Liver (tissue), 9 donors: ENCODE measurements around the gene CACNB4. TPM values are rescaled to one million over a fixed set of nuclear protein-coding genes. Genes with fewer than 3 reads are reported as not detected.
"Not testable (repeated sequence)": the region's sequence is repeated elsewhere in the genome, so short reads cannot be mapped to it uniquely, and the experiment has no call there.

Experiments
- DNase-seq: peaks from one replicate; pipeline ENCODE4 v3.0.0-alpha.2; 2017; ENCODE audit warnings: low spot score
- H3K27ac ChIP-seq, 2 donors: one replicate each; pipeline ENCODE4 v1.7.0; 2013; ENCODE audit warnings: inconsistent platforms in 2 of 2, low read length in 2 of 2, control low read depth in 1 of 2, low read depth in 1 of 2, mild to moderate bottlenecking in 1 of 2
- H3K27me3 ChIP-seq, 4 donors: one replicate each; pipeline versions ENCODE4 v1.6.1 to v1.7.0; 2013; ENCODE audit warnings: low read length in 3 of 4, inconsistent platforms in 1 of 4, mild to moderate bottlenecking in 1 of 4, moderate library complexity in 1 of 4; ENCODE audit not compliant: control insufficient read depth in 4 of 4, insufficient read depth in 4 of 4
- H3K36me3 ChIP-seq, 4 donors: one replicate each; pipeline versions ENCODE4 v1.6.1 to v1.7.0; 2013; ENCODE audit warnings: low read length in 3 of 4, mild to moderate bottlenecking in 3 of 4, low read depth in 1 of 4, moderate library complexity in 1 of 4; ENCODE audit not compliant: control insufficient read depth in 4 of 4, insufficient read depth in 3 of 4
- H3K4me1 ChIP-seq, 4 donors: one replicate each; pipeline versions ENCODE4 v1.6.1 to v1.7.0; 2013; ENCODE audit warnings: low read length in 3 of 4, mild to moderate bottlenecking in 3 of 4, moderate library complexity in 1 of 4; ENCODE audit not compliant: control insufficient read depth in 4 of 4, insufficient read depth in 4 of 4
- H3K4me3 ChIP-seq, 3 donors: one replicate each; pipeline versions ENCODE4 v1.6.1 to v1.7.0; 2013; ENCODE audit warnings: low read length in 3 of 3, control low read depth in 1 of 3, low read depth in 1 of 3, mild to moderate bottlenecking in 1 of 3
- H3K9ac ChIP-seq, 2 donors: one replicate each; pipeline ENCODE4 v1.7.0; 2013; ENCODE audit warnings: low read length in 2 of 2, mild to moderate bottlenecking in 2 of 2, moderate library complexity in 2 of 2, control low read depth in 1 of 2, low read depth in 1 of 2
- H3K9me3 ChIP-seq, 4 donors: one replicate each; pipeline versions ENCODE4 v1.6.1 to v1.7.0; 2013; ENCODE audit warnings: low read length in 3 of 4; ENCODE audit not compliant: control insufficient read depth in 4 of 4
- ATF3 ChIP-seq: IDR thresholded peaks from 2 replicates; pipeline ENCODE4 v1.6.1; 2016; ENCODE audit warnings: antibody characterized with exemption
- CTCF ChIP-seq: fragments of 150-350 bp; IDR thresholded peaks from 2 replicates; pipeline ENCODE4 v1.5.1; 2017; ENCODE audit warnings: improper control_type of control experiment, low read depth, low read length; ENCODE audit not compliant: missing input control
- EGR1 ChIP-seq, 2 donors: IDR thresholded peaks; 2 replicates each; pipeline ENCODE4 v1.6.1; 2016 to 2018; ENCODE audit warnings: antibody characterized with exemption in 2 of 2, low read depth in 2 of 2
- FOXA1 ChIP-seq: IDR thresholded peaks from 2 replicates; pipeline ENCODE4 v1.6.1; 2016; ENCODE audit warnings: antibody characterized with exemption
- FOXA2 ChIP-seq: IDR thresholded peaks from 2 replicates; pipeline ENCODE4 v1.6.1; 2016; ENCODE audit warnings: antibody characterized with exemption
- GABPA ChIP-seq, 2 donors: IDR thresholded peaks in 1 of 2; conservative IDR thresholded peaks in 1 of 2; 2 replicates each; pipeline ENCODE4 v1.6.1; 2016; ENCODE audit warnings: antibody characterized with exemption in 2 of 2, mild to moderate bottlenecking in 1 of 2, moderate library complexity in 1 of 2
- HNF4A ChIP-seq, 2 donors: conservative IDR thresholded peaks; 2 replicates each; pipeline ENCODE4 v1.6.1; 2016; ENCODE audit warnings: antibody characterized with exemption in 2 of 2, mild to moderate bottlenecking in 2 of 2
- HNF4G ChIP-seq: IDR thresholded peaks from 2 replicates; pipeline ENCODE4 v1.6.1; 2016; ENCODE audit warnings: antibody characterized with exemption
- MAX ChIP-seq: IDR thresholded peaks from 2 replicates; pipeline ENCODE4 v1.6.1; 2016; ENCODE audit warnings: antibody characterized with exemption
- RAD21 ChIP-seq, 2 donors: IDR thresholded peaks; 2 replicates each; pipeline ENCODE4 v1.6.1; 2016; ENCODE audit warnings: antibody characterized with exemption in 2 of 2, mild to moderate bottlenecking in 2 of 2
- REST ChIP-seq: IDR thresholded peaks from 2 replicates; pipeline ENCODE4 v1.6.1; 2016; ENCODE audit warnings: antibody characterized with exemption, mild to moderate bottlenecking
- RXRA ChIP-seq, 2 donors: IDR thresholded peaks; 2 replicates each; pipeline ENCODE4 v1.6.1; 2017 to 2018; ENCODE audit warnings: antibody characterized with exemption in 2 of 2, mild to moderate bottlenecking in 1 of 2
- TAF1 ChIP-seq: conservative IDR thresholded peaks from 2 replicates; pipeline ENCODE4 v1.6.1; 2016; ENCODE audit warnings: antibody characterized with exemption, mild to moderate bottlenecking
- YY1 ChIP-seq: IDR thresholded peaks from 2 replicates; pipeline ENCODE4 v1.6.1; 2016; ENCODE audit warnings: antibody characterized with exemption, mild to moderate bottlenecking
- ZBTB33 ChIP-seq: IDR thresholded peaks from 2 replicates; pipeline ENCODE4 v1.6.1; 2016; ENCODE audit warnings: antibody characterized with exemption
- WGBS: extraction: QIAGEN DNeasy Blood & Tissue Kit; methylation state at CpG from one replicate; pipeline ENCODE4 v1.1.7; 2013; 5-methylcytosine and 5-hydroxymethylcytosine counted together
- polyA plus RNA-seq, 2 donors: library from polyadenylated mRNA; stranded (reverse) in 1 of 2; unstranded in 1 of 2; fragments of 200-250 nt in 1 of 2; fragments of >200 nt in 1 of 2; fragmentation: Nextera tagmentation in 1 of 2; extraction: Ambion mirVana in 1 of 2; gene quantifications; one replicate each; pipeline versions ENCODE4 v1.2.1 to v1.2.3, GENCODE V29; 2013 to 2015
- total RNA-seq, 2 donors: library from RNA; depleted of rRNA; stranded (reverse); fragments of >200 nt; gene quantifications; one replicate each; pipeline ENCODE4 v1.2.3, GENCODE V29; 2014
- donor health status: healthy.
- donor health status: healthy.
- donor health status: healthy.
- donor health status: healthy.
- donor health status: healthy.

CACNB4 gene
- total and polyA plus RNA-seq, 4 donors = 0.02 to 0.50 (median 0.21) TPM

- H3K27me3 ChIP-seq, DNase-seq, H3K4me3 ChIP-seq, H3K9me3 ChIP-seq, H3K27ac ChIP-seq, H3K9ac ChIP-seq, H3K4me1 ChIP-seq, H3K36me3 ChIP-seq: not testable (repeated sequence)
- 93% methylated on average over 13 of the region's 13 CpGs for WGBS
Observed at GRCh38 chr2:152107140-152107539, 8.3 kb upstream of the CACNB4 start.

DNA sequence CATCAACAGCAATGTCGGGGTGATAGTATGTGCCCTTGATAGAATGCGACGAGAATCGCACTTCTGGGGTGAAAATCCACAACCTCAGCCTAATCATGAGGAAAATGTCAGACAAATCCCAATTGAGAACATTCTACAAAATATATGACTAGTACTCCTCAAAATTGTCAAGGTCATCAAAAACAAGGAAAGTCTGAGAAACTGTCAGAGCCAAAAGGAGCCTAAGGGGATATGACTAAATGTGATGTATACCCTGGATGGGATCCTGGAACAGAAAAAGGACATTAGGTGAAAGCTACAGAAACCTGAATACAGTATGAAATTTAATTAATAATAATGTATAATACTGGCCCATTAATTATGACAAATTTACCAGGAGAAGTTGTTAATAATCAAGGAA lies 7.6 kb upstream of the CACNB4 start:
- TF ChIP-seq HNF4A (conservative IDR thresholded peaks at IDR 0.05) (no peak), GABPA (IDR thresholded peaks at IDR 0.05 in 1 of 2, conservative IDR thresholded peaks at IDR 0.05 in 1 of 2) (no peak), MAX (no peak), YY1 (no peak), HNF4G (no peak), RXRA (IDR thresholded peaks at IDR 0.05) (no peak), REST (no peak), EGR1 (IDR thresholded peaks at IDR 0.05; ENCODE audit: low read depth in 2 of 2) (no peak), CTCF (no peak), ATF3 (no peak), FOXA1 (no peak), TAF1 (no peak), RAD21 (IDR thresholded peaks at IDR 0.05) (no peak), ZBTB33 (no peak), FOXA2 (no peak)
- WGBS = 77% methylated on average over 4 of the region's 4 CpGs

More for the DNA sequence above, 7.6 kb upstream of the CACNB4 start:
- Histone ChIP-seq H3K4me1 (no peaks in the 10 kb centered on the region), H3K9me3 (no peaks in the 10 kb centered on the region), H3K36me3 (no peaks in the 10 kb centered on the region), H3K27me3 (peaks cover 0 to 2% (median 0%) of the 10 kb centered on the region in 4 donors), H3K27ac (no peak overlapping the region), H3K9ac (no peak overlapping the region), H3K4me3 (no peak overlapping the region)
- no peak for DNase-seq
